ENCODE data around the gene PIP4K2A.

DNA sequence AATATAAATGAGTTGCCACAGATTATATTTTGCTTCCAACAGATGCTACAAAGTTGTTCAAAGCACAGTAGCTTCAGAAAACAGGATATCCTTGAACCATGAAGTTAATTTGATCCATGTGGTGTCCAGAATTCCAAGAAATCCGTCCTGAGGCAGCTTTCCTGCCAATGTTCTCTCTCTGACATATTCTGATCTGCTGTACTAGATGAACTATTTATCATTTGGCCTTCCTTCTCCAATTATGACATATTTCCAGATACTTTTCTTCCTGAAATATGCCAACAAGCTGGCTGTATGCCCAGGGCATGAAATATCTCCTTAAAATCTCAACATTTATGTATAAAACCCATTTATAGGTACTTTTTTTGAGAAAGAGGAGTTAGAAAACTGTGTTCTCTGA lies 227.9 kb downstream of the PIP4K2A start:
- TF ChIP-seq SUZ12 (IDR thresholded peaks at IDR 0.05; ENCODE audit: extremely low read depth, insufficient read depth, insufficient read length) (no peak), ZNF274 (IDR thresholded peaks at IDR 0.05; ENCODE audit: low read depth, low read length) (no peak), YY1 (IDR thresholded peaks at IDR 0.05; ENCODE audit: insufficient read depth, insufficient read length) (no peak)
